ENCODE measurements around the gene SH3BP4. TPM values are rescaled to one million over a fixed set of nuclear protein-coding genes. Genes with fewer than 3 reads are reported as not detected.

The SH3BP4 gene
- total and polyA plus RNA-seq, 4 donors: 4.1 to 18.4 (median 12.2) TPM

DNA sequence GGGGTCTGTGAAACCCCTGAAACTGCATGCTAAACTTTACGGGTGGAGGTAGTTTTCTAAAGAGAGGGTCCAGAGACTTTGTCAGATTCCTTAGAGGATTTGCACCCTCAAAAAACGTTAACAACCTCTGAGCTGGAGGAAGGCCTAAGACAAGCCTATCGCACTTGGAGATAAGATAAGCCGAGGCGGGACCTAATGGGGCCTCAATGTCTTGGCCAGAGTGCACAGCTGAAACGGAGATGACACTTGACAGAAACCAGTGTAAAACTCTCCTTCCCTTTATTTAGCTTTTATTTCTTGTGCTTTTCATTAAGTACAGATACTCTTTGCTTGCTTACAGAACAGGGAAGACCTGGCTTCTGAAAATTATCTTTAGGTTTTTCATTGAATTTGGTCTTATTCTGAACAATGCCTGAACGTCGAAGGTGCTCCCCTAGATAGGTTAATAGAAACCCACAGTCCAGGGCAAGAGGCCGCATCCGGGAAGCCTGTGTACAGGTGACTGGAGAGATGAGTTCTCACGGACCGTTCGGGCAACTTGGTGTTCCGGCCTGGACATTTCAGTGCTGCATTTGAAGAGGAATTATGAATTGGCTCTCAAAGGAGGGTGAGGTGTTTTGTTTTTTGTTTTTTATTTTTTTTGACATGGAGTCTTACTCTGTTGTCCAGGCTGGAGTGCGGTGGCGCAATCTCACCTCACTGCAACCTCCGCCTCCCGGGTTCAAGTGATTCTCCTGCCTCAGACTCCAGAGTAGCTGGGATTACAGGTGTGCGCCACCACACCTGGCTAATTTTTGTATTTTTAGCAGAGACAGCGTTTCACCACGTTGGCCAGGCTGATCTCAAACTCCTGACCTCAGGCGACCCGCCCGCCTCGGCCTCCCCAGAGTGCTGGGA, 49.7 kb downstream of the SH3BP4 start:
- no peaks in the 10 kb centered on the region for H3K9me3 ChIP-seq (ENCODE audit: control insufficient read depth in 4 of 4, low read length in 3 of 4)
- no peaks in the 10 kb centered on the region for H3K27me3 ChIP-seq (ENCODE audit: control insufficient read depth in 4 of 4, insufficient read depth in 4 of 4, low read length in 3 of 4)
- no peak overlapping the region for H3K4me3 ChIP-seq (ENCODE audit: low read depth in 1 of 3, low read length in 3 of 3)
- no peak for DNase-seq (ENCODE audit: low spot score)
- H3K36me3 ChIP-seq (ENCODE audit: control insufficient read depth in 4 of 4, insufficient read depth in 3 of 4, low read depth in 1 of 4, low read length in 3 of 4): no peaks in the 10 kb centered on the region
- peak overlapping the region in 1 of 2 donors; percentile 75 for H3K9ac ChIP-seq (ENCODE audit: low read depth in 1 of 2, low read length in 2 of 2)
- H3K4me1 ChIP-seq (ENCODE audit: control insufficient read depth in 4 of 4, insufficient read depth in 4 of 4, low read length in 3 of 4): peaks cover 37 to 78% (median 58%) of the 10 kb centered on the region in 4 donors
- TF ChIP-seq REST (IDR thresholded peaks at IDR 0.05) (no peak), TAF1 (conservative IDR thresholded peaks at IDR 0.05) (peak; percentile 0), RXRA (IDR thresholded peaks at IDR 0.05) (no peak), EGR1 (IDR thresholded peaks at IDR 0.05; ENCODE audit: low read depth in 2 of 2) (no peak)
- WGBS: 72% methylated on average over 25 of the region's 25 CpGs
- H3K27ac ChIP-seq (ENCODE audit: low read depth in 1 of 2, low read length in 2 of 2): peak overlapping the region; percentile 69 to 92

- Histone ChIP-seq H3K27me3 (ENCODE audit: control insufficient read depth in 4 of 4, insufficient read depth in 4 of 4, low read length in 3 of 4) (no peaks in the 10 kb centered on the region), H3K4me3 (ENCODE audit: low read depth in 1 of 3, low read length in 3 of 3) (no peak overlapping the region), H3K27ac (ENCODE audit: low read depth in 1 of 2, low read length in 2 of 2) (peak overlapping the region in 1 of 2 donors; percentile 92), H3K9me3 (ENCODE audit: control insufficient read depth in 4 of 4, low read length in 3 of 4) (no peaks in the 10 kb centered on the region), H3K4me1 (ENCODE audit: control insufficient read depth in 4 of 4, insufficient read depth in 4 of 4, low read length in 3 of 4) (peaks cover 37 to 82% (median 56%) of the 10 kb centered on the region in 4 donors), H3K9ac (ENCODE audit: low read depth in 1 of 2, low read length in 2 of 2) (no peak overlapping the region), H3K36me3 (ENCODE audit: control insufficient read depth in 4 of 4, insufficient read depth in 3 of 4, low read depth in 1 of 4, low read length in 3 of 4) (no peaks in the 10 kb centered on the region)
- TF ChIP-seq RXRA (IDR thresholded peaks at IDR 0.05) (peak in 1 of 2 donors; percentile 12), HNF4A (conservative IDR thresholded peaks at IDR 0.05) (peak in 1 of 2 donors; percentile 7), NR2F2 (IDR thresholded peaks at IDR 0.05) (no peak)
- 74% methylated on average over 16 of the region's 16 CpGs for WGBS
- DNase-seq (ENCODE audit: low spot score): no peak
Observed at GRCh38 chr2:235002198-235003095, 50.6 kb downstream of the SH3BP4 start.

DNA sequence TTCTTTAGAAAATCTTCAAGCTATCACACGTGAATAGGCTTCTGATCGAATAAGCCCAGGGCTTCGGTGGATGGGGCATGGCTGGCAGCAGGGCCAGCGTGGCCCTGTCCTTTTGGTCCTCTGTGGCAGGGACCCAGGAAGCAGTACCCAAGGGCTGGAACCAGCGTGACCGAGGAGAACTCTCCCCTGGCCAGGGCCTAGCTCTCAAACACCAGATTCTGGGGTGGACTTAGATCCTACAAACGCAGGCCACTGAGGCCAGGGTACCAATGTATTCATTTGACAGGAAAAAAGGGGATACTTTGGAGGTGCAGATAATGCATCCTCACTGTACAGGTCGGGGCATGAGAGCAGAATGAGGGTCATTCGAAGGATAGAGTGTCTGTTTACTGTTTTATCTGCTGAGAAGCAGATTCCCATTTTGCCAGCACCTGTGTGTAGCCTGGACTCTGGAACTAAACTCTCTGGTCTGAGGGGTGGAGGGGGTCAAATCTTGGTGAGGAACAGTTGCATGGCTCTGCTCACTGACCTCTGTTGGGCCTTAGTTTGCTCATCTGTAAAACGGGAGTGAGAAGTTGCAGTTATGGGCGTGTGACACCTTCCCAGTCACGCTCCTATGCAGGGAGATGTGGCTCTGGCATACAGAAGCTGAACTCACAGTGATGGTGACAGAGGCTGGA, 51.4 kb downstream of the SH3BP4 start:
- H3K9me3 ChIP-seq (ENCODE audit: control insufficient read depth in 4 of 4, low read length in 3 of 4): no peaks in the 10 kb centered on the region
- H3K4me1 ChIP-seq (ENCODE audit: control insufficient read depth in 4 of 4, insufficient read depth in 4 of 4, low read length in 3 of 4): peaks cover 43 to 85% (median 59%) of the 10 kb centered on the region in 4 donors
- H3K9ac ChIP-seq (ENCODE audit: low read depth in 1 of 2, low read length in 2 of 2): no peak overlapping the region
- no peak overlapping the region for H3K4me3 ChIP-seq (ENCODE audit: low read depth in 1 of 3, low read length in 3 of 3)
- DNase-seq (ENCODE audit: low spot score): no peak
- H3K27me3 ChIP-seq (ENCODE audit: control insufficient read depth in 4 of 4, insufficient read depth in 4 of 4, low read length in 3 of 4): no peaks in the 10 kb centered on the region
- peak overlapping the region in 1 of 2 donors; percentile 16 for H3K27ac ChIP-seq (ENCODE audit: low read depth in 1 of 2, low read length in 2 of 2)
- H3K36me3 ChIP-seq (ENCODE audit: control insufficient read depth in 4 of 4, insufficient read depth in 3 of 4, low read depth in 1 of 4, low read length in 3 of 4): no peaks in the 10 kb centered on the region
- 57% methylated on average over 12 of the region's 12 CpGs for WGBS
- TF ChIP-seq ATF3 (IDR thresholded peaks at IDR 0.05) (no peak), EGR1 (IDR thresholded peaks at IDR 0.05; ENCODE audit: low read depth in 2 of 2) (no peak), TAF1 (conservative IDR thresholded peaks at IDR 0.05) (no peak), GABPA (IDR thresholded peaks at IDR 0.05 in 1 of 2, conservative IDR thresholded peaks at IDR 0.05 in 1 of 2) (no peak), HNF4A (conservative IDR thresholded peaks at IDR 0.05) (peak; percentile 51 to 71), FOXA2 (IDR thresholded peaks at IDR 0.05) (no peak), JUND (IDR thresholded peaks at IDR 0.05) (no peak), REST (IDR thresholded peaks at IDR 0.05) (no peak), RXRA (IDR thresholded peaks at IDR 0.05) (peak; percentile 38 to 45), FOXA1 (IDR thresholded peaks at IDR 0.05) (no peak), SP1 (IDR thresholded peaks at IDR 0.05) (peak; percentile 35)
- TF ChIP-seq, protein P1, sequence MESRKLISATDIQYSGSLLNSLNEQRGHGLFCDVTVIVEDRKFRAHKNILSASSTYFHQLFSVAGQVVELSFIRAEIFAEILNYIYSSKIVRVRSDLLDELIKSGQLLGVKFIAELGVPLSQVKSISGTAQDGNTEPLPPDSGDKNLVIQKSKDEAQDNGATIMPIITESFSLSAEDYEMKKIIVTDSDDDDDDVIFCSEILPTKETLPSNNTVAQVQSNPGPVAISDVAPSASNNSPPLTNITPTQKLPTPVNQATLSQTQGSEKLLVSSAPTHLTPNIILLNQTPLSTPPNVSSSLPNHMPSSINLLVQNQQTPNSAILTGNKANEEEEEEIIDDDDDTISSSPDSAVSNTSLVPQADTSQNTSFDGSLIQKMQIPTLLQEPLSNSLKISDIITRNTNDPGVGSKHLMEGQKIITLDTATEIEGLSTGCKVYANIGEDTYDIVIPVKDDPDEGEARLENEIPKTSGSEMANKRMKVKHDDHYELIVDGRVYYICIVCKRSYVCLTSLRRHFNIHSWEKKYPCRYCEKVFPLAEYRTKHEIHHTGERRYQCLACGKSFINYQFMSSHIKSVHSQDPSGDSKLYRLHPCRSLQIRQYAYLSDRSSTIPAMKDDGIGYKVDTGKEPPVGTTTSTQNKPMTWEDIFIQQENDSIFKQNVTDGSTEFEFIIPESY (IDR thresholded peaks at IDR 0.05): no peak
